H1 (cell line): ENCODE data around the gene COL9A2. TPM values are rescaled to one million over a fixed set of nuclear protein-coding genes. Genes with fewer than 3 reads are reported as not detected.

Experiments
- CTCF ChIA-PET: fragments of 300-600 bp; sonication (Branson Sonifier 250); formaldehyde crosslinking; loops from one replicate; lab custom pipeline; 2021; ENCODE audit not compliant: partially characterized antibody; lab: Charles Lee
- POLR2A ChIA-PET: fragments of 300-600 bp; sonication (Branson Sonifier 250); formaldehyde crosslinking; loops from one replicate; lab custom pipeline; 2021; ENCODE audit warnings: inconsistent platforms; ENCODE audit not compliant: partially characterized antibody; lab: Charles Lee
- DNase-seq, 2 experiments: peaks; one replicate each; pipeline versions ENCODE4 v3.0.0 to v3.0.0-alpha.2; 2010 to 2022; ENCODE audit warnings: low spot score in 2 of 2, low read depth in 1 of 2, mixed read lengths in 1 of 2
- FAIRE-seq: peaks from 2 replicates; lab custom pipeline; 2011; peaks lifted over from hg19 to GRCh38; lab: Jason Lieb, UNC
- H2AFZ ChIP-seq: 2 replicates; pipeline ENCODE4 v1.8.1; 2012; ENCODE audit warnings: low read length, inconsistent platforms
- H2AK5ac ChIP-seq: 2 replicates; pipeline ENCODE4 v1.6.1; 2013; ENCODE audit warnings: low read depth, low read length
- H2BK120ac ChIP-seq: replicated peaks from 2 replicates; pipeline ENCODE3; 2013; ENCODE audit warnings: low read depth, low read length, inconsistent platforms
- H2BK12ac ChIP-seq: 2 replicates; pipeline ENCODE4 v1.6.1; 2013; ENCODE audit warnings: low read depth, low read length
- H2BK15ac ChIP-seq: 2 replicates; pipeline ENCODE4 v1.6.1; 2013; ENCODE audit warnings: low read length
- H2BK20ac ChIP-seq: 2 replicates; pipeline ENCODE4 v1.6.1; 2013; ENCODE audit warnings: low read length
- H2BK5ac ChIP-seq: 2 replicates; pipeline ENCODE4 v1.6.1; 2013; ENCODE audit warnings: low read depth, low read length
- H3K14ac ChIP-seq: 2 replicates; pipeline ENCODE4 v1.6.1; 2013; ENCODE audit warnings: inconsistent platforms; ENCODE audit not compliant: insufficient read length
- H3K18ac ChIP-seq: 2 replicates; pipeline ENCODE4 v1.6.1; 2013; ENCODE audit warnings: low read length; ENCODE audit errors: extremely low read depth
- H3K23ac ChIP-seq: 2 replicates; pipeline ENCODE4 v1.6.1; 2013; ENCODE audit warnings: inconsistent platforms; ENCODE audit not compliant: insufficient read length
- H3K23me2 ChIP-seq: 2 replicates; pipeline ENCODE4 v1.6.1; 2013; ENCODE audit warnings: low read depth, low read length
- H3K27ac ChIP-seq: 2 replicates; pipeline ENCODE4 v1.6.1; 2011; ENCODE audit warnings: low read depth, low read length, inconsistent platforms
- H3K27me3 ChIP-seq, 4 experiments: replicated peaks in 1 of 4; 1 replicate in 1 of 4; 2 replicates in 3 of 4; pipeline versions ENCODE4 v1.6.1 to v1.8.1; 2011 to 2013; ENCODE audit warnings: low read length in 3 of 4, mild to moderate bottlenecking in 3 of 4, inconsistent platforms in 2 of 4, mixed read lengths in 2 of 4, moderate library complexity in 1 of 4; ENCODE audit not compliant: control insufficient read depth in 3 of 4, insufficient read depth in 3 of 4; ENCODE audit errors: extremely low read depth in 1 of 4
- H3K36me3 ChIP-seq, 4 experiments: 2 replicates each; pipeline versions ENCODE4 v1.6.1 to v1.8.1; 2011 to 2013; ENCODE audit warnings: mild to moderate bottlenecking in 4 of 4, low read length in 3 of 4, moderate library complexity in 2 of 4, control low read depth in 1 of 4, inconsistent platforms in 1 of 4; ENCODE audit not compliant: insufficient read depth in 4 of 4, control insufficient read depth in 2 of 4
- H3K4ac ChIP-seq: replicated peaks from 2 replicates; pipeline ENCODE3; 2013; ENCODE audit warnings: low read length, low read depth, mixed read lengths, inconsistent platforms; ENCODE audit not compliant: insufficient read length
- H3K4me1 ChIP-seq, 4 experiments: replicated peaks in 1 of 4; 1 replicate in 1 of 4; 2 replicates in 3 of 4; pipeline versions ENCODE4 v1.6.1 to v1.8.1; 2011 to 2013; ENCODE audit warnings: low read length in 3 of 4, inconsistent platforms in 2 of 4, mixed read lengths in 1 of 4; ENCODE audit not compliant: insufficient read depth in 4 of 4, control insufficient read depth in 3 of 4
- H3K4me2 ChIP-seq, 2 experiments: 2 replicates each; pipeline versions ENCODE4 v1.6.1 to v1.8.1; 2011 to 2013; ENCODE audit warnings: low read depth in 2 of 2, low read length in 2 of 2, control low read depth in 1 of 2, inconsistent platforms in 1 of 2, mild to moderate bottlenecking in 1 of 2; ENCODE audit not compliant: insufficient read depth in 1 of 2
- H3K4me3 ChIP-seq, 4 experiments: fragments of 200-600, 300-600 bp in 1 of 4; sonication (generic), shearing (Covaris generic), sonication (Bioruptor Twin) in 1 of 4; 2 replicates each; pipeline versions ENCODE4 v1.5.1 to v1.8.1; 2011 to 2016; ENCODE audit warnings: low read length in 4 of 4, low read depth in 3 of 4, control low read depth in 2 of 4, inconsistent platforms in 2 of 4, mild to moderate bottlenecking in 2 of 4, mixed read lengths in 1 of 4, moderate library complexity in 1 of 4; ENCODE audit not compliant: insufficient read depth in 2 of 4; ENCODE audit errors: extremely low read depth in 1 of 4
- H3K56ac ChIP-seq: replicated peaks from 2 replicates; pipeline ENCODE3; 2013; ENCODE audit warnings: low read depth, mild to moderate bottlenecking, mixed read lengths, low read length, inconsistent platforms; ENCODE audit not compliant: insufficient read length
- H3K79me1 ChIP-seq: 2 replicates; pipeline ENCODE4 v1.6.1; 2013; ENCODE audit warnings: low read depth, low read length, control low read depth
- H3K79me2 ChIP-seq, 2 experiments: 2 replicates each; pipeline versions ENCODE4 v1.6.1 to v1.8.1; 2012 to 2013; ENCODE audit warnings: low read length in 2 of 2, mild to moderate bottlenecking in 2 of 2, inconsistent platforms in 1 of 2; ENCODE audit not compliant: insufficient read depth in 2 of 2, control insufficient read depth in 1 of 2
- H3K9ac ChIP-seq, 4 experiments: replicated peaks in 1 of 4; 1 replicate in 1 of 4; 2 replicates in 3 of 4; pipeline versions ENCODE4 v1.6.1 to v1.8.1; 2011 to 2013; ENCODE audit warnings: low read depth in 3 of 4, low read length in 3 of 4, control low read depth in 2 of 4, mild to moderate bottlenecking in 2 of 4, moderate library complexity in 2 of 4, inconsistent platforms in 1 of 4; ENCODE audit errors: extremely low read depth in 1 of 4
- H3K9me3 ChIP-seq, 2 experiments: 2 replicates each; pipeline versions ENCODE4 v1.6.1 to v1.8.1; 2012 to 2013; ENCODE audit warnings: mild to moderate bottlenecking in 2 of 2, moderate library complexity in 2 of 2, control low read depth in 1 of 2, inconsistent platforms in 1 of 2, low read depth in 1 of 2, low read length in 1 of 2, mixed read lengths in 1 of 2; ENCODE audit not compliant: insufficient read depth in 2 of 2
- H4K20me1 ChIP-seq, 2 experiments: replicated peaks in 1 of 2; 2 replicates each; pipeline versions ENCODE3 to v1.8.1; 2011 to 2013; ENCODE audit warnings: inconsistent platforms in 2 of 2, low read length in 2 of 2, mild to moderate bottlenecking in 1 of 2; ENCODE audit not compliant: insufficient read depth in 2 of 2, control insufficient read depth in 1 of 2
- H4K5ac ChIP-seq: 2 replicates; pipeline ENCODE4 v1.6.1; 2013; ENCODE audit warnings: low read length, low read depth, mixed read lengths, inconsistent platforms; ENCODE audit not compliant: insufficient read length
- H4K8ac ChIP-seq: 2 replicates; pipeline ENCODE4 v1.8.0; 2013; ENCODE audit warnings: mild to moderate bottlenecking, moderate library complexity, low read length, inconsistent platforms; ENCODE audit not compliant: insufficient read depth; ENCODE audit errors: extremely low read depth
- H4K91ac ChIP-seq: replicated peaks from 2 replicates; pipeline ENCODE3; 2013; ENCODE audit warnings: low read length, mixed read lengths, inconsistent platforms; ENCODE audit not compliant: insufficient read length
- ASH2L ChIP-seq: fragments of 200-600, 300-600 bp; sonication (generic); IDR thresholded peaks from one replicate; pipeline ENCODE4 v1.7.1; 2017; ENCODE audit warnings: low read length
- CHD1 ChIP-seq: IDR thresholded peaks from 2 replicates; pipeline ENCODE4 v1.6.1; 2012; ENCODE audit warnings: low read depth, low read length, improper control_type of control experiment
- CTBP2 ChIP-seq: IDR thresholded peaks from 2 replicates; pipeline ENCODE4 v1.7.0; 2011; ENCODE audit warnings: borderline replicate concordance, mild to moderate bottlenecking, moderate library complexity, mixed read lengths, low read length; ENCODE audit not compliant: insufficient read depth, insufficient read length
- WGBS, 2 experiments: shearing (Covaris generic) in 1 of 2; methylation state at CpG; one replicate each; pipeline versions ENCODE4 v1.1.6 to v1.1.7; 2013 to 2015; ENCODE audit warnings: low lambda C conversion rate in 2 of 2, mixed read lengths in 2 of 2, inconsistent platforms in 1 of 2, low coverage in 1 of 2, missing lambda C conversion rate in 1 of 2; ENCODE audit not compliant: insufficient replicate concordance in 2 of 2, insufficient coverage in 1 of 2, insufficient read length in 1 of 2; ENCODE audit errors: extremely low coverage in 1 of 2, missing lambda C conversion rate in 1 of 2; 5-methylcytosine and 5-hydroxymethylcytosine counted together
- polyA plus RNA-seq, 7 experiments: library from polyadenylated mRNA; depleted of rRNA in 3 of 7; stranded (reverse) in 5 of 7; unstranded in 2 of 7; fragments of >200 nt in 5 of 7; fragments of 200-250 nt in 2 of 7; gene quantifications; 1 replicate in 5 of 7; 2 replicates in 1 of 7; 4 replicates in 1 of 7; pipeline versions ENCODE4 v1.2.1 to v1.2.3, GENCODE V29; 2011 to 2013; ENCODE audit warnings: missing spikeins in 2 of 7, mixed read lengths in 2 of 7
- total RNA-seq: library from RNA; stranded (reverse); fragmentation: NEBNext Ultra II Directional; extraction: Animal tissue kit (Norgen Biotek cat#: 25700); gene quantifications from 2 replicates; pipeline ENCODE4 v1.2.1, GENCODE V29; 2021
- TF ChIP-seq, protein P1 (sequence below): IDR thresholded peaks from 2 replicates; pipeline ENCODE4 v1.6.1; 2012; ENCODE audit warnings: inconsistent platforms

COL9A2 gene
- total and polyA plus RNA-seq, 2 of the 8 experiments (the other 6 are each of a cell fraction or from before 2014, with no cell fraction given): 3.2 to 3.3 TPM

DNA sequence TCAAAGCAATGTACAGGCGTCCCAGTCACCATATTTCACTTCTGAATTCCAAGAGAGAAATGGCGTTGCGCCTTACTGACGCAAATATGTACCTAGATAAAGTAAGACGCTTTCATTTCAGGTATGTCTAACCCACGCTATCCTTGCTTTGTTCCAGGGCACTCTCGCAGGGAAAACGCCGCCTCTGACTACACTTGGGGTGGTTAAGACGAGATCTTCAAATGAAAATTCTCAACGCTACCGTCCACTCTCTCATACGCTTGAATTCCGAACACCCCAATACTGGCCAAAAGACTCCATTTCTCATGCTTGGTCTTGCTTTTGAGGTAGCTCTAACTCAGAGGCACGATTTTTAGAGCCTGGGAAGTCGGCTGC, 59.8 kb downstream of the COL9A2 start:
- no peaks in the 10 kb centered on the region for H3K23me2 ChIP-seq
- peak overlapping the region; percentile 40; the same call in 1 of the 2 replicates for H2BK12ac ChIP-seq
- ChIA-PET POLR2A (interaction anchor here (0.6 to 2.4 kb wide), 15 partner anchors 9 to 219 kb away, joined by 3 to 7 read pairs (median 4); partner anchors contain the start of genes CAP1, RLF, TMCO2 and ZFP69B), CTCF (interaction anchor here (1.5 to 3.1 kb wide), 2 partner anchors 58 to 81 kb away, joined by 6 to 13 read pairs; no protein-coding TSS in a partner anchor)
- H3K9me3 ChIP-seq: no peaks in the 10 kb centered on the region
- H2BK5ac ChIP-seq: peak overlapping the region; percentile 91
- H4K5ac ChIP-seq: peak overlapping the region; percentile 87
- no peak overlapping the region for H2AK5ac ChIP-seq
- H3K27me3 ChIP-seq: no peaks in the 10 kb centered on the region
- H3K4me2 ChIP-seq: peak overlapping the region; percentile 49 to 65
- peak overlapping the region; percentile 90 to 98 (median 95) for H3K4me3 ChIP-seq
- peak overlapping the region; percentile 94 to 99 (median 96) for H3K9ac ChIP-seq
- no peak overlapping the region for H2BK20ac ChIP-seq
- H3K18ac ChIP-seq: no peak overlapping the region; the same call in 1 of the 2 replicates
- H3K4ac ChIP-seq: no peak overlapping the region
- peaks cover 0 to 25% of the 10 kb centered on the region in 2 experiments; a peak in 2 of 4 replicates for H3K79me2 ChIP-seq
- no peak overlapping the region for H3K23ac ChIP-seq
- no peak overlapping the region for H2BK15ac ChIP-seq
- no peak overlapping the region for H2BK120ac ChIP-seq
- WGBS, 2 experiments: 1% methylated on average over 16 of the region's 16 CpGs; no CpG with 5 or more reads in 1 of the 2 experiments
- H3K27ac ChIP-seq: peak overlapping the region; percentile 78
- peak overlapping the region; percentile 100; the same call in 1 of the 2 replicates for H4K8ac ChIP-seq
- peaks cover 0 to 1% of the 10 kb centered on the region in 2 experiments for H4K20me1 ChIP-seq
- H2AFZ ChIP-seq: peak overlapping the region; percentile 92
- FAIRE-seq: no peak
- no peaks in the 10 kb centered on the region; a peak in 1 of 7 replicates for H3K4me1 ChIP-seq
- TF ChIP-seq CHD1 (0 out of 2 replicates have a peak, but pooled peaks have one; percentile 15), CTBP2 (no peak), ASH2L (no peak)
- TF ChIP-seq, protein P1, sequence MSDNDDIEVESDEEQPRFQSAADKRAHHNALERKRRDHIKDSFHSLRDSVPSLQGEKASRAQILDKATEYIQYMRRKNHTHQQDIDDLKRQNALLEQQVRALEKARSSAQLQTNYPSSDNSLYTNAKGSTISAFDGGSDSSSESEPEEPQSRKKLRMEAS: no peak
- TF ChIP-seq, all 59 proteins: peak for 1
- H4K91ac ChIP-seq: no peak overlapping the region
- H3K79me1 ChIP-seq: no peaks in the 10 kb centered on the region
- peaks cover 4 to 23% (median 17%) of the 10 kb centered on the region in 4 experiments; a peak in 6 of 8 replicates for H3K36me3 ChIP-seq
- DNase-seq: no peak
- no peak overlapping the region for H3K14ac ChIP-seq
- H3K56ac ChIP-seq: no peak overlapping the region
